ENCODE results near the gene TXNIP.

DNA sequence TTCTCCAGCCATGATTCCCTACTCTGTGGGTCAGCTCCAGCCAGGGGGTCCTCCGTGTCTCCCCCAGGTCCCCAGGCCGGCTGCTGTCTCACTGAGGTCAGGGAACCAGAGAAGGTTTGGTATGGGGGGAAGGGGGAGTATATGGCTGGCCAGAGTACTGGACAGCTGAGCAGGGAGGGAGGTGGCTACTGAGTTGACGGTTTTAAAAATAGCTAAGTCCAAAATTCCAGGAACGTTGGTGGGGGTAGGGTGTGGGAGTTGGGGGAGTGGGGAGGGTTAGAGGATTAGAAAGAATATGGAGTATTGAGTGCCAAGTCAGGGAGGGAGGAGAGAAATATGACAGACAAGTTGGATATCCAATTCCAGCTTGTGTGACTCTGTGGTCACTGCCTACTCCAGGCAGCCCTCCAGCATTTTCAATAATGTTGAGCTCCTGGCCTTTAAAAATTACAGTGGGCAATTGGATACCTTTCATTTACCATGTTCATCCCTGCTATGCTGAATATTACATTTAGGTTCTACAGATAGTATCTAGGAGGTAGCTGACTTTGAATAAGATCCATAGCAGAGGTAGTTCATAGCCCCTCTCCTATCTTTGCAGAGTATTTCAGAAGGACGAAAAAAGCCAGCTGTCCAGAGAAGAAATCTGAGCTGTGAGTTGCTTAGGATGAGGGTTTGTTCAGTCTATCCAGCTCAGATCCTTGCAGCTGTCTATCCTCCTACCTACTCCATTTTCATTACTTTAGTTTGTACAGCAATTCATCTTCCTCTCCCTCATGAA, 25.4 kb upstream of the TXNIP start, which contains the start of gene HJV:
- no peak for TF ChIP-seq ZNF565 (CRISPR knock-in tag; conservative IDR thresholded peaks at IDR 0.05; ENCODE audit: low read depth)
- TF ChIP-seq TCF4 (CRISPR knock-in tag; IDR thresholded peaks at IDR 0.05; ENCODE audit: borderline replicate concordance) = no peak
- no peak for TF ChIP-seq POU6F1 (CRISPR knock-in tag; IDR thresholded peaks at IDR 0.05; ENCODE audit: borderline replicate concordance, low read depth)
- TF ChIP-seq ISL1 (CRISPR knock-in tag; IDR thresholded peaks at IDR 0.05) = no peak
- TF ChIP-seq RARB (CRISPR knock-in tag; IDR thresholded peaks at IDR 0.05) = no peak
- TF ChIP-seq ZNF8 (CRISPR knock-in tag; IDR thresholded peaks at IDR 0.05) = no peak
- no peak for TF ChIP-seq CSRNP3 (CRISPR knock-in tag; IDR thresholded peaks at IDR 0.05)
- no peak for TF ChIP-seq ZFP30 (CRISPR knock-in tag; IDR thresholded peaks at IDR 0.05)
- no peak for TF ChIP-seq ESRRG (CRISPR knock-in tag; IDR thresholded peaks at IDR 0.05)
- TF ChIP-seq CREB5 (CRISPR knock-in tag; IDR thresholded peaks at IDR 0.05; ENCODE audit: low read depth) = no peak
- no peak for TF ChIP-seq ZFP3 (CRISPR knock-in tag; IDR thresholded peaks at IDR 0.05)
- TF ChIP-seq ZC3H10 (CRISPR knock-in tag; IDR thresholded peaks at IDR 0.05) = no peak

All from SK-N-SH treated with all-trans-retinoic acid at 6 μM for 48 hours (cell line).